Stimulated activated CD8-positive, alpha-beta memory T cell treated with anti-CD3 and anti-CD28 coated beads, Interleukin-7, amount 100 ng/mL, for 4 hours (primary cell): ENCODE results near the gene ERICH6.

ENCODE experiments used
- DNase-seq, 2 donors: peaks; one replicate each; pipeline ENCODE4 v3.0.0-alpha.2; 2020; ENCODE audit warnings: low read depth in 2 of 2

Gene ERICH6

GRCh38 chr3:150613709-150614480 is 89.8 kb downstream of the ERICH6 start:
- DNase-seq = no peak

GRCh38 chr3:150613034-150613433 is 90.7 kb downstream of the ERICH6 start:
- DNase-seq = no peak

- DNase-seq = no peak
Measured at GRCh38 chr3:150612494-150612893, 91.2 kb downstream of the ERICH6 start.

- no peak for DNase-seq
Measured at GRCh38 chr3:150611666-150612065, 92.1 kb downstream of the ERICH6 start.

- no peak for DNase-seq
Measured at GRCh38 chr3:150610785-150611184, 92.9 kb downstream of the ERICH6 start.

- DNase-seq = no peak
Measured at GRCh38 chr3:150609988-150610387, 93.7 kb downstream of the ERICH6 start.
